Measurements from ENCODE around the gene PPM1J.

The PPM1J gene

GRCh38 chr1:112703706-112704105 lies 11.4 kb downstream of the PPM1J start:
- H3K4me3 ChIP-seq (ENCODE audit: low read depth, low read length): no peak overlapping the region
- TF ChIP-seq POLR2A (IDR thresholded peaks at IDR 0.05; ENCODE audit: extremely low read depth, insufficient read length) (no peak), MYC (IDR thresholded peaks at IDR 0.05; ENCODE audit: low read depth, low read length) (no peak)
- TF ChIP-seq, protein P1, sequence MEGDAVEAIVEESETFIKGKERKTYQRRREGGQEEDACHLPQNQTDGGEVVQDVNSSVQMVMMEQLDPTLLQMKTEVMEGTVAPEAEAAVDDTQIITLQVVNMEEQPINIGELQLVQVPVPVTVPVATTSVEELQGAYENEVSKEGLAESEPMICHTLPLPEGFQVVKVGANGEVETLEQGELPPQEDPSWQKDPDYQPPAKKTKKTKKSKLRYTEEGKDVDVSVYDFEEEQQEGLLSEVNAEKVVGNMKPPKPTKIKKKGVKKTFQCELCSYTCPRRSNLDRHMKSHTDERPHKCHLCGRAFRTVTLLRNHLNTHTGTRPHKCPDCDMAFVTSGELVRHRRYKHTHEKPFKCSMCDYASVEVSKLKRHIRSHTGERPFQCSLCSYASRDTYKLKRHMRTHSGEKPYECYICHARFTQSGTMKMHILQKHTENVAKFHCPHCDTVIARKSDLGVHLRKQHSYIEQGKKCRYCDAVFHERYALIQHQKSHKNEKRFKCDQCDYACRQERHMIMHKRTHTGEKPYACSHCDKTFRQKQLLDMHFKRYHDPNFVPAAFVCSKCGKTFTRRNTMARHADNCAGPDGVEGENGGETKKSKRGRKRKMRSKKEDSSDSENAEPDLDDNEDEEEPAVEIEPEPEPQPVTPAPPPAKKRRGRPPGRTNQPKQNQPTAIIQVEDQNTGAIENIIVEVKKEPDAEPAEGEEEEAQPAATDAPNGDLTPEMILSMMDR (IDR thresholded peaks at IDR 0.05; ENCODE audit: low read depth, low read length): no peak
- TF ChIP-seq, protein P2, sequence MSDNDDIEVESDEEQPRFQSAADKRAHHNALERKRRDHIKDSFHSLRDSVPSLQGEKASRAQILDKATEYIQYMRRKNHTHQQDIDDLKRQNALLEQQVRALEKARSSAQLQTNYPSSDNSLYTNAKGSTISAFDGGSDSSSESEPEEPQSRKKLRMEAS (IDR thresholded peaks at IDR 0.05; ENCODE audit: low read depth, low read length): no peak
- no peak for DNase-seq (ENCODE audit: low read depth)

DNA sequence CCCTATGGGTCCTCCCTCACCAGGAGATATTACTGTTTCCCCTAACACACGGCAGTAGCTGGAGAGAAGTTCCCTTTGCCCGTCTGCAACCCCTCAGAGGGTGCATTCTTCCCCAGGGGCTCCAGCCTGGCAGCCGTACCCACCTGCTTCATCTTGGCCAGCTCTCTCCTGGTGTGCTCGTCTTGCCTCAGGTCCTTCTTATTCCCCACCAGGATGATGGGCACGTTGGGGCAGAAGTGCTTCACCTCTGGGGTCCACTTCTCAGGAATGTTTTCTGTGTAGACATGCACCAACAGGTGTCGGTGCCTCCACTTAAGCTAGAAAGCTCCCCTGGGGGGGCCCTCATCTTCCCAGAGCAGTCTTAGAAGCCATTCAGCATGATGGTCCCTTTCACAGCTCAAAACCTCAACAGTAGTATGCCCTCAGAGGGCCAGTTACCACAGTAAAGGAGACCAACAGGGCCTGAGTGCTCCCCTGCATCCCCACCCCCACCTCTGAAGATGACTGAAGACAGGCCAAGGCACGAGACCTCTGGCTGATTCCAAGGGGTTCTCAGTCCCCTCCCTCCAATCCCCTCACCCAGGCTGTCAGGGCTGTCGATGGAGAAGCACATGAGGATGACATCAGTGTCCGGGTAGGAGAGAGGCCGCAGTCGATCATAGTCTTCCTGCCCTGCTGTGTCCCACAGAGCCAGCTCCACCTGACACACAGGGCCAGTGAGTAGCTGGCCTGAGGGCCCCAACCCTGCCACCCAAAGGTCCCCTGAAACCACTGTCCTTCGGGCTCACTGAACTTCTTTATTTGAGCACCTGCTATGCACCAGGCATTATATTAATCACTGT lies 12.5 kb downstream of the PPM1J start:
- TF ChIP-seq MYC (IDR thresholded peaks at IDR 0.05; ENCODE audit: low read depth, low read length): no peak
- no peak for TF ChIP-seq POLR2A (IDR thresholded peaks at IDR 0.05; ENCODE audit: extremely low read depth, insufficient read length)
- TF ChIP-seq, protein P1 (IDR thresholded peaks at IDR 0.05; ENCODE audit: low read depth, low read length): no peak
- TF ChIP-seq, protein P2 (IDR thresholded peaks at IDR 0.05; ENCODE audit: low read depth, low read length): no peak
- no peak for DNase-seq (ENCODE audit: low read depth)
- H3K4me3 ChIP-seq (ENCODE audit: low read depth, low read length): no peak overlapping the region

DNA sequence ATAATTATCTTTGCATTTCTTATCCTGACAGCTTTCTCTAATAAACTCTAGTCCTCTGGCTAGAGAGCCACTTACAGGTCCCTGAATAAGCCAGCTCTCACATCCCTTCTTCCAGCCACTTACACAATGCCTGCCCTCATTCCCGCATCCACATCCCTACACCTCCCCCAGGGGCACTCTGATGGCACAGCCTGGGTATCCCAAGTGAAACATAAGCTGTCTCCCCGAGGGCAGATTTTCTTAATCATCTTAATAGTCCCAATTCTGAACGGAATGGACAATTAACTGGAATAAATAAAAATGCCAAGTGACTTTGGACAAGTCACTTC lies 13.1 kb downstream of the PPM1J start:
- no peak for DNase-seq (ENCODE audit: low read depth)
- no peak overlapping the region for H3K4me3 ChIP-seq (ENCODE audit: low read depth, low read length)
- TF ChIP-seq, protein P1 (IDR thresholded peaks at IDR 0.05; ENCODE audit: low read depth, low read length): no peak
- TF ChIP-seq, protein P2 (IDR thresholded peaks at IDR 0.05; ENCODE audit: low read depth, low read length): no peak
- no peak for TF ChIP-seq POLR2A (IDR thresholded peaks at IDR 0.05; ENCODE audit: extremely low read depth, insufficient read length)
- TF ChIP-seq MYC (IDR thresholded peaks at IDR 0.05; ENCODE audit: low read depth, low read length): no peak

GRCh38 chr1:112701227-112702066 lies 13.7 kb downstream of the PPM1J start:
- no peak for DNase-seq (ENCODE audit: low read depth)
- no peak for TF ChIP-seq MYC (IDR thresholded peaks at IDR 0.05; ENCODE audit: low read depth, low read length)
- TF ChIP-seq, protein P2 (IDR thresholded peaks at IDR 0.05; ENCODE audit: low read depth, low read length): no peak
- TF ChIP-seq, protein P1 (IDR thresholded peaks at IDR 0.05; ENCODE audit: low read depth, low read length): no peak
- no peak for TF ChIP-seq POLR2A (IDR thresholded peaks at IDR 0.05; ENCODE audit: extremely low read depth, insufficient read length)
- H3K4me3 ChIP-seq (ENCODE audit: low read depth, low read length): no peak overlapping the region

DNA sequence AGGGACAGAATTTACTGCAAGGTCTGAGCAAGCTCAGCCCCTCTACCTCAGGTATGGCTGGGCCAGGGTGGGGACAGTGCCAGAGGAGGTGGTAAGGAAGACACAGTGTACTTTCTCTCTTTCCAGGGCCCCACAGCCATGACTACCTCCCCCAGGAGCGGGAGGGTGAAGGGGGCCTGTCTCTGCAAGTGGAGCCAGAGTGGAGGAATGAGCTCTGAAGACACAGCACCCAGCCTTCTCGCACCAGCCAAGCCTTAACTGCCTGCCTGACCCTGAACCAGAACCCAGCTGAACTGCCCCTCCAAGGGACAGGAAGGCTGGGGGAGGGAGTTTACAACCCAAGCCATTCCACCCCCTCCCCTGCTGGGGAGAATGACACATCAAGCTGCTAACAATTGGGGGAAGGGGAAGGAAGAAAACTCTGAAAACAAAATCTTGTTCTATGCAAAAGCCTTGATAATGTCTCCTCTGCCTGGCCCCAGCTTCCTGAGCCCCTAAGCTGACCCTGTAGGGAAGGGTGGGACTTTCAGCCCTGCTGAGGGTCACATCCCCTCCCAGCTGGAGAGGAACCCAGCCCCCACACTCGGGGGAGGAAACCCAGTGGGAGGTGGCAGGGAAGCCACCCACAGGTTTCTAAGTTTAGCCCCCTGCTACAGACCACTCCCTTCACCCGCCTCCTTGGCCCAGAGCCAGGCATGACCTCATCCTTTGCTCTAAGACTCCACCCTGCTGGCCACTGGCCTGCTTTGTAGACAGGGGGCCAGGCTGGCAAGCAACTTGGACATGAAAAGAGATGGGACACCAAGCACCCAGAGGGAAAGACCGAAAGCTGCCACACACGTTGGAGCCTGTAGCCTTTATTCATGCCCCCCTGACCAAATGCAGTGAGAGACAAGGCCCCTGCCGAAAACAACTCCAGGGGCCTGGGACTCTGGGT lies 14.6 kb downstream of the PPM1J start:
- peak; percentile 95 for DNase-seq (ENCODE audit: low read depth)
- TF ChIP-seq, protein P2 (IDR thresholded peaks at IDR 0.05; ENCODE audit: low read depth, low read length): peak; percentile 40
- TF ChIP-seq, protein P1 (IDR thresholded peaks at IDR 0.05; ENCODE audit: low read depth, low read length): no peak
- TF ChIP-seq MYC (IDR thresholded peaks at IDR 0.05; ENCODE audit: low read depth, low read length) (peak; percentile 12; the same call in 1 of the 2 replicates), POLR2A (IDR thresholded peaks at IDR 0.05; ENCODE audit: extremely low read depth, insufficient read length) (no peak)
- no peak overlapping the region for H3K4me3 ChIP-seq (ENCODE audit: low read depth, low read length)

Measured in NB4 (cell line).